Pulmonary artery endothelial cell (primary cell): ENCODE measurements around the gene MBD4. TPM values are rescaled to one million over a fixed set of nuclear protein-coding genes. Genes with fewer than 3 reads are reported as not detected.
"Not testable (repeated sequence)": the region's sequence is repeated elsewhere in the genome, so short reads cannot be mapped to it uniquely, and the experiment has no call there.

Source experiments
- DNase-seq: peaks from one replicate; pipeline ENCODE4 v3.0.0-alpha.2; 2011; ENCODE audit warnings: low read depth, low spot score
- total RNA-seq: library from RNA; depleted of rRNA; stranded (reverse); fragments of >200 nt; gene quantifications from 2 replicates; pipeline ENCODE4 v1.2.3, GENCODE V29; 2014

The MBD4 gene
- total RNA-seq, 1 donor from 2014 or later, result 20.0 TPM

DNA sequence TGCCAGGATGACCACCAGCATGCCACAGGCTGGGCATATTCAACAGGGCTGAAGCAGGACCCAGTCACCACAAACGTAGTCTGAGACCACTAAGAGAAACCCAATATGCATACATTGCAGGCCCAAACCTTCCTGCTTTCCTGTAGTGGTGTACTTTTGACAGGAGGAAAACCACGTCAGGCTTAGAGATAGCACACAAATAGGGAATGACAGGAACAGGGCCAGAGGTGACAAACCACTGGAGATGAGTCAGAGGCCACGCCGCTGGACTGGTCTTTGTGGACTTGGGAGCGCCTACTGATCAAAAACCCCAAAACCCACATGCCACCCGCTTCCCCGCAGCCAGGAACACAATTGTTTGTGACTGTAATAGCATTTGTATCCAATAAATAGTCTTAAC is 7.7 kb downstream of the MBD4 start:
- no peak for DNase-seq

DNA sequence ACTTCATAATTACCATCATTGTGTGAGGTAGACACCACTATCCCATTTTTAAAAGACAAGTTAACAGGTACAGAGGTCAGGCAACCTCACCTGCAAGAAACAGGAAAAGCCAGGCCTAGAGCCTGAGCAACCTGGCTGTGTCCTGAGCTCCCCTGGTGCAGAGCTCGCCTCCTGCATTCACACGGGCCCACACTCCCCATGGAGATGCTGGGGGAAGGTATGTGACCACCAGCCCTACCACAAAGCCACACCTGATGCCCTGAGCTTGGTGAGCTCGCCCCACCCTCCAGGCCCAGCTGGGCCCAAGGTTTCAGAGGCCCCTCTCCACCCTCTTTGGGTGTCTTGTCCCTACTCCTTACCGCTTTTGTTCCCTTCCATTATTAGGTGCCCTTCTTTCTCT is 10.1 kb downstream of the MBD4 start:
- no peak for DNase-seq

DNA sequence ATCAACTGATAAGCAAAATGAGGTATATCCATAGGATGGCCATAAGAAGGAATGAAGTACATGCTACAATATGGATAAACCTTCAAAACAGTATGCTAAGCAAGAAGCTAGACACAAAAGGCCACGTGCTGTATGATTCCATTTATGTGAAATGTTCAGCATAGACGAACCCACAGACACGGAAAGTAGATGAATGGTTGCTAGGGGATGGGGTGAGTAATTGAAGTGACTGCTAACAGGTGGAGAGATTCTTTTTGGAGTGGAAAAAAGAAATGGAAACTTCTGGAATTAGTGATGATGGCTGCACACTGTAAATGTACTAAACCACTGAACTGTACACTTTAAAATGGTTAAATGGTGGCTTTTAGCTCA is 10.7 kb downstream of the MBD4 start:
- no peak for DNase-seq

DNA sequence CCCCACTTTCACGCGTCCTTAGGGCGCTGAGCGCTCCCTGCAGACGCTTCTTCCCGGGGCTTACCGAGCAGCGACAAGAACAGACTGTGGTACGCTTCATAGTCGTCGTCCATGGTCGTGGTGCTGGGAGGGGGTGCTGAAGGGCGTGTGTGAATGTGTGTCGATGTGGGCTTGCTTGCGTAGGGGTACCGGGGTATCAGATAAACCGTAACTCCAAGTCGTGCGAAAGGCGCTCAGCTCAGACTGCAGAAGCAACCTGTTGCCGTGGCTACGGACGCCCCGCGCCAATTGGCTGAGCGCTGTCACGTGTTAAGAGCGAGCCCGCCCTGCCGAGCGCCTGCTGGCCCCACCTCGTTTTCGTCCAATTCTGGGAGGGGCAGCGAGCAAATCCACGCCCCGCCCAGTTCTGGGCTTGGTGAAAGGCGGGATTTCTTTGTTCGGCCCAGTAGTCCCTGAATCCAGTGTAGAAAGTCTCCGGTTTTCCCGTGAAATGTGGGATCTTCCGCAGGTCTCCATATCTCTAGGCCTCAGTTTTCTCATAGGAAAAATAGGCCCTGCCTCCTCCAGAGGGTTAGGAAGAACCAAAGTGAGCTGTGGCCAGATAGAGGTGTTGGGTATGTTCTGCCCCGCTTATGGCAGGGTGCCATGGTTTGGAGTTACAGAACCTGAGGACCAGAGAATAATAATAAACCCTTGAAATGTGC is 11.2 kb downstream of the MBD4 start, which contains the start of gene EFCAB12:
EFCAB12 (minus strand) TSS at position 261 of the 704 bp plus-strand sequence; CDS start at position 113, 148 bp downstream.
- peak; percentile 69 for DNase-seq

DNA sequence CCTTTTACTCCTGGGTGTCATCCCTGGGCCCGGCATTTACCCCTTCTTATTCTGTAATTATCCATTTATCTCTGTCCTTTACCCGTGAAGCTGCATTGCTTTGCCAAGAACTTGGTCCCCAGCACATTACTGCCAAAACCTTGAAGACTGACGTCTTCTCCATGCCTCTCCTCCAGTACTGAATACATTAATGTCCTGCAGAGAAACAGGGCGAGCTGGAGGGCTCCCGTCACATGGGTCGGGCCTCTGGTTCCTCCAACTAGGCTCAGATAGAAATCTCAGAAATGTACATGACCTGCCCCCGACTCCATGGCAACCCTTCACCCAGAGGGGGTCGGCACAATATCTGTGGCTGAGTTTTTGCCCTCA is 11.8 kb downstream of the MBD4 start:
- no peak for DNase-seq

DNA sequence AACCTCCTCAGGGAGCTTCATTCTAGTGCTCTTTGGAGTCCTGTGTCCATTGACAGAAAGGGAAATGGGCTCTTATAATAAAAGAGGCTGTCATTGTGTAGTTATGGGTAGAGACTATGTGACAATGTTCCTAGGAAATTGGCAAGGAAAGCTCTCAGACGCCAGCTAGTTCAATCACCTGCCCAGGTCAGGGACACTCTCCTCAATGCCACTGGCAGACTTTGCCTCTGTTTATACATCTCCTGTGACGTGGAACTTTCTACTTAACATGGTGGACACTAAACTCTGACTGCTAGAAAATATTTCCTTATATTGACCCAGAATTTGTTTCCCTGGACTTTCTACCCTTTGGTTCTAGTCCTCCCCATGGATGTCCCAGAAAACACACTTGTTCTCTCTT is 14.1 kb downstream of the MBD4 start:
- no peak for DNase-seq

DNA sequence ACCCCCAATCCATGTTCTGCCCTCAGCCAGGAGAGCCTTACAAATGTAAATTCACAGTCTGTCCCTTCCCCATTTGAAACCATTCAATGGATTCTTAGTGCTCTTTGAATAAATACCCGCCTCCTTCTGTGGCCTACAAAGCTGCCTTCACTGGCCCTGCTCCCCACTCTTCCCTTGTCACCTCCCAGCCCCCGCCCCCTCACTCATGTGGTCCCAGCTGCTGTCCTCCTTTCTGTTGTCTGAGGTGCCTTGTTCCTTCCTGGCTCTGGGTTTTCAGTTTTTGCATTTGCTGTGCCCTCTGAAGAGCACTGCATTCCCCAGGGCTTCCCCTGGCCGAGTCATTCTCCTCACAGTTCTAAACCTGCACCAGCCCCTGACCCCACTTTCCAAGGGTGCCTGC is 14.5 kb downstream of the MBD4 start:
- no peak for DNase-seq

DNA sequence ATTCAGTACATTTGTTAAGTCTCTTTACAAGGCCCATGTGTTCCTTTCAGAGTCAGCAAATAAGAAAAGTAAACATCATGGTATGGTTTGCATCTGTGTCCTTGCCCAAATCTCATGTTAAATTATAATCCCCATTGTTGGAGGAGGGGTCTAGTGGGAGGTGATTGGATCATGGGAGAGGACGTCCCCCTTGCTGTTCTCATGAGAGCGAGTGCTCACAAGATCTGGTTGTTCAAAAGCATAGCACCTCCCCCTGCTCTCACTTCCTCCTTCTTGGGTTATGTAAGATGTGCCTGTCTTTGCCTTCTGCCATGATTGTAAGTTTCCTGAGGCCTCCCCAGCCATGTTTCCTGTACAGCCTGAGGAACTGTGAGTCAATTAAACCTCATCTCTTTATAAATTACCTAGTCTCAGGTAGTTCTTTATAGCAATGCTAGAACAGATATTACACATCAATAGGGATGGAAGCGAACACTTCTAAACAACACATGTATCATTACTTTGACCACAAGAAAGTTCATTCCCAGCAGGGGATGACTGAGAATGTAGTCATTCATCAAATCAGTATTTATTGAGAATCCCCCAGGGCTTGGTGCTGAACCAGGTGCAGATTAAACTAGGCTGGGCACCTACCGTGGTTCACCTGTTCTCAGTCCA is 15.4 kb downstream of the MBD4 start:
- DNase-seq, result no peak

DNA sequence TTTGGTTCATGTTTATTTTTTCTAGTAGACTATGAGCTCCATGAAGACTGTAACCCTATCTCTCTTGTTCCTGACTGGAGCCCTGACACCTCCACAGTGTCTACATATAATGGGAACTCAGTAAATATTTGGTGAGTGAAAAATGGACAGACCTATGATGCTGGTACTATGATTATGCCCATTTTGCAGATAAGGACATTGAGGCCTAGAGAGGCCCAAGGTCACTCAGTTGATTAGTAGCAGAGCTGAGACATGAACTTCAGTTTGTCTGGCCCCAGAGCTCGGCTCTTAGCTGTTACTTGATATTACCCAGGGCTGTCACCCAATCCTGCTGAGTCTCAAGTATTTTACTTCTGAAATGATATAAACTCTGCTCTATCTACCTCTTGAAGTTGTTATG is 16.9 kb downstream of the MBD4 start:
- DNase-seq, result no peak

DNA sequence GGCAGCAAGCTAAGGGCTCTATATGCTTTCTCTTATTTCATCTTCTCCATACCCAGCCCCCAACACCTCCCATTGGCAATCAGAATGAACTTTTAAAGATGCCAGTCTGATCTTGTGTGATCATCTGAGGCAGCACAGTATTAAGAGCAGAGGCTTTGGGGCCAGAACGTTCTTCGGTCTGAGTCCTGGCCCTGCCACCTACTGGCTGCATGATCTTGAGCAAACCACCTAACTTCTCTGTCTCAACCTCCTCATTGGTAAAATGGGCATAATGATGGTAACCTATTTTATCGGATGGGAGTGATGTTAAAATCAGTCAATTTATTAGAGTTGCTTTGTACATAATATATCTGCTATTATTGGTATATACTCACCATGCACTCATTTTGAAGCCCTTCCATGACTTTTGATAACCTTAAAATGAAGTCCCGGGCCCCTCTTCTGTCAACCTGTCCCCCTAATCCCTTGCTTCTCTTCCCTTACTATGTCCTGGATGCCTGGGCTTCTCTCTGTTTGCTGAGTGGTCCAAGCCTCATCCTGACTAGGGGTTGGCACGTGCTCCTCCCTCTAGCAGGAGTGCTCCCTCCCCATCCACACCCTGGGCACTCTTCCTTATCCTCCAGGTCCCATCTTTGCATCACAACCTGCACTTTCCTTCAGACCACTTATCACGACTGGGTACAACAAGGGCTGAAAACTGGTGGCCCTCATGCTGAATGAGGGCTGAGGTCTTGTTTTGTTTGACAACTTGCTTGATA is 17.6 kb downstream of the MBD4 start:
- no peak for DNase-seq

DNA sequence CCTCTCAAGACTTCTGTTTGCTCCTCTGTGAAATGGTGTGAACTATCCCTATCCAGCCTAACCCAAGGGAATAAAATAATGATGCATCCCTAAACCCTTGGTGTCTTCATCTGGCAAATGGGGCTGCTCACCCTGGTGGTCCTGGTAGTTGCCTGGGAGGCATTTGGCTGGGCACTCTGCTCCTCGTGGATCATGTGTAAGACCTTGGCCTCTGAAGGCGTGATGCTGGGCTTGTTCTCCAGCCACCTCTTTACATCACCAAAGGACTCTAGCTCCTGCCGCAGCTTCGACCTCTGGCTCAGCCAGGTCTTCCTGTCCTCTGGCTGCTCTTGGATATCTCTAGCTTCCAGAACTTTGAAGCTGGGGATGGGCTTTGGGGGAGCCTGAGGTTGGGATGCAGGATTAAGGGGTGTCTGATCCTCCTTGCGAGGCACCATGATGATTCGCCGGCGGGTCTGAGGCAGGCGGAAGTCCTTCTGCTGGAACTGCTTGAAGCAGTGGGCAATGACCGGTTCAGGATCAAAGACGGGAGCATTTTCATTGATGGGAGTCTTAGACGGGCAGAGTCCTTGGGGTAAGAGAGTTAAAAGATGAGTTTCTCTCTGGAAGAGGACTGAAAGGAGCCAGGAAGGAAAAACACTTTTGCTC is 18.4 kb downstream of the MBD4 start:
- DNase-seq, result no peak

DNA sequence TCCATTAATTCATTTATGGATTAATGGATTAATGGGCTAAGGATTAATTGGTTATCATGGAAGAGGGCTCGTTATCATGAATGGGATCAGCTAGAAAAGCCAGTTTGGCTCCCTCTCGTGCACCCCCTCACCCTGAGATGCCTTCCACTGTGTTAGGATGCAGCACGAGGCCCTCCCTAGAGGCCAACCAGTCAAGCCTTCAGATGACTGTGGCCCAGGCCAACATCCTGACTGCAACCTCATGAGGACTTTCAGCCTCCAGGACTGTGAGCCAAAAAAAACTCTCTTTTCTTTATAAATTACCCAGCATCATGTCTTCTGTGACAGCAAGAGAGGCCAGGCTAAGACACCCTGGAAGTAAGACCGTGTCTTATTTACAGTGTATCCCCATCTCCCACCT is 20.3 kb downstream of the MBD4 start:
- no peak for DNase-seq

DNA sequence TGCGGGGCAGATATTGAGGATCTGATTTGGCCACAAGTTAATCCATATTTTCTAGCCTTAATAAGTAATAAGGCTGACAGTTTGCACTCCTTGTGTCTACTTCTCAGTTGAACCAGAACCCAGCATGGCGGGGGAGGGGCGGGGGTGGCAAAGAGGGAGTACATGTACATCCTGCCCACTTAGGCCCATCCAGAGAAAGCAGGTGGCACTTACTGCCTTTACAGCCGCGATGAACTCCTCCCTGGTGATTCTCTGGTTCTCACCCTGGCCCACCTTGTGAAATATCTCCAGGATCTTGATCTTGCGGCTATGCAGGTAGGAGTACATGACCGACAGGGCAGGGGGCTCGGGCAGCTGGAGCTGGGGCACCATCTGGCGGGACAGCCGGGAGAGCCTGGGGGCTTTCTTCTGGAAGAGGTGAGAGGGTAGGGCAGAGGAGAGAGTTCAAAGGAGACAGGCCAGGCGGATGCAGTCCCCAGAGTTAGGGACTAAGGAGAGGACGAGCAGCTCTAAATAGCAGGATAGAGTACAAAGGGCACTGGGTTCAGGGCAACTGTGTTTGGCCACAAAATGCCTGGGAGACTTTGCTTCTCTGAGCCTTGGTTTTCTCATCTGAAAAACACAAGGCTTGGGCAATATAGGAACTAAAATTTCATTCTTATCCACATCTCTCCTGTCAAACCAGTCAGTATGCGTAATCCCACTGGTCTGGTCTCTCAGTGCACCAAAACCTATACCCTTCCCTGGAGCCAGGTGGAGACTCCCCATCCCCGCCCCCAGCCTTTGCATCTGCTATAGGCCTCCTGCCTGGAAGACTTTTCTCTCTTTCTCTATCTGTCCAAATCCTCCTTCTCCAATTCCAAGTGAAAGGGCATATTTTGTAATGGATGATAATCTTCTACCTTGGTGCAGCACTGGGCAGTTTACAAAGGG is 21.4 kb downstream of the MBD4 start:
- no peak for DNase-seq

DNA sequence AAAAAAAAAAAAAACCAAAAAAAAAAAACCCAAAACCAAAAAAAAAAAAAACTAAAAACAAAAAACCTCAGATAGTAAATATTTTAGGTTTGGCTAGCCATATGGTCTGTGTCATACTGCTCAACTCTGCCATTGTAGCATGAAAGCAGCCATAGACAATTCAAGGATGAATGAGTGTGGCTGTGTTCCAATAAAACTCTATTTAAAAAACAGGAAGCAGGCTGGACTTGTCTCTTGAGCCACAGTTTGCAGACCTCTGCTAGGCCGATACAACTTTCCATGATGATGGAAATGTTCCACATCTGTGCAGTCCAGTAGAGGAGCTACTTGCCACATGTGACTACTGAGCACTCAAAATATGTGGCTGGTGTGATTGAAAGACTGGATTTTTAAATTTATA is 22.4 kb downstream of the MBD4 start:
- peak; percentile 75 for DNase-seq

DNA sequence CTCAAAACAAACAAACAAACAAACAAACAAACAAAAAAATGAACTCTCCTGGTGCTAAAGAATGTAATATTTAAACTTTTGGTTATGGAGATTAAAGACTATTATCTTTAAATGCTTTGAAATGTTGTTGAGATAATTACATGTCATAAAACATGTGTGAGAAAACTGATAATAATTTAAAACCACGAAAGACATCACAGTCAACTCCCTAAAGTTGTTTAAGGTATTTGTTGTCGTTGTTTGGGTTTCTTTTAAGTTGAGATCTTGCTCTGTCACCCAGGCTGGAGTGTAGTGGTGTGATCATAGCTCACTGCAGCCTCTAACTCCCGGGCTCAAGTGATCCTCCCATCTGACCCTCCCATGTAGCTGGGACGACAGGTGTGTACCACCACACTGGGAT is 23.3 kb downstream of the MBD4 start:
- DNase-seq, result no peak

DNA sequence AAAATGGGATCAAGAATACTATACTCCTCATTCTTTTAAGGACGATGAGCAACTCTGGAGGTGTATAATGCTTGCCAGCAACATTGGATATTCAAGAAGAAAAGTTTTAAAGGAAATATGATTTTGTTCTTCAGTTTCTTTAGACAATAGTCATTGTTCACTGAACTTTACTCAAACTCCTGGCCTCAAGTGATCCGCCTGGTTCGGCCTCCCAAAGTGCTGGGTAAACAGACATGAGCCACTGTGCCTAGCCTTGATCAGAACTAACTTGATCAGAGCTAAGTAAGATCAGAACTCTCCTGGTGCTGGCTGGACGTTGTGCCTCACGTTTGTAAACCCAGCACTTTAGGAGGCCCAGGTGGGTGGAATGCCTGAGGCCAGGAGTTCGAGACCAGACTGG is 23.9 kb downstream of the MBD4 start:
- DNase-seq, result no peak

DNA sequence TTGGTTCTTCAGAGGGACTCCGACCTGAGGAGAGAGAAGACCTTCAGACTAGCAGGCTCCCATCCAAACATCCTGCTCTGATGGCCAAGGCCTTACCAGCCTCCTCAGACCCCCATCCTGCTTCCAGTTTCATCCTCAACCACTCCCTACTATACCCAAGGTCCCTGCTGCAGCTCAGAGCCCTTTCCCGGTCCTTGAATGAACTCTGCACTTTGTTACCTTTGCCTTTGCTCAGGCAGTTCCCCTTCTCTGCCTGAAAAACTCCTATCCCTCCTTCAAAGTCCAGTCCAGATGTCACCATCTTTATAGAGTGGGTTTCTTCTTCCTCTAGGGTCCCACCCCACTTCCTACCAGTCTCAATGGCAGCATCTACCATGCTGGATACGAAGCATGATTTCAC is 24.4 kb downstream of the MBD4 start:
- DNase-seq, result no peak

DNA sequence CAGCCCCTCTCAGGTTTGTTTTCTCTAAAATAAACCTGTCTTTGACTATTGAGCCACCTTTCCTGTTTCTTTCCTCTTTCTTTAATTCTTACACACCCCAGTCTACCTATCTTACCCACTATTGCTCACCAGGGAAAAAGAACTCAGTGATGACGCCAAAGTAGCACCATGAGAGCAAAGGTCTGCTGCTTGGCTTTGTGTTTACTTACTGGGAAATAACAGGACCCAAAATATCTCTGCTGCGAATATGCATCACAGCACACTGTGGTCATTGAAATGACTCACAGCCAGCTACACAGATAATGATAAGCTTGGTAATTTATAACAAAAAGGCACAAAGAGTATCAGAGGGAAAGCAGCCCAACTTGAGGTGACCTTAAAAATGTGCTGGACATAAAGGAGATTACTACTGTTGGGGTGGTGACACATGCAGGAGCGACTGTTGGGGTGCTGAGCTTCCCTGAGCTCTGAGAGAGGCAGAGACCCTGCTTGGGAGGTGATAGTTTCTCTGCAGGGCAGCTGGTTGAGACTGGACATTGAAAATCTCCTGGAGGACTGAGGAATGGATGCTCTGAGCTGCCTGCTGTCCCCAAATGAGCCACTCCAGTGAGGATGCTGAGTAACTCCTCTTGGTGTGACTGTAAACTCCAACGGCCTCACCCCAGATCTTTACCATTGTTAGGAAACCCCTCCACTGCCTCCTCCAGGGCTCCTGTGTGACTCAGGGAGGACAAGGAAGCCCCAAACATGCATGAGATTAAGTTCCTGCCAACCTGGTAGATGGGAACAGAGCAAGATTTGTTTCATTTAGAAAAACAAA is 25.9 kb downstream of the MBD4 start:
- no peak for DNase-seq

DNA sequence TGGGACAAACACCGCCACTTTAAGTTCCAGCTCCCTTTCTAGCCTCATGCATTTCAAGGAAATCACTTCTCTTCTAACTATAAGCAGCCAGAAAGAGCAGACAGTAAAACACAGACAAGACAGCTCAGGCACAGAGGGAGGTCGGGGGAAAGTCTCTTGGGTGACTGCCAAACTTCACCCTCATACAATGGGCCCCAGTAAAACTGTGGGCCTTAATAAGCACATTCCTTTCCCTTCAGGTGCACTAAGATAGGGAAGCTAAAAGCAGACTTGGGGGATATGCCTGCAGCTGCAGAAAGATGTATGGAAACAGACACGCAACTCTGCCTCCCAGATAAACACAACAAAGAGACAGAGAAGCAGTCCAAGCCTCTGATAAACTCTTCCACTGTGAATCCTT is 26.5 kb downstream of the MBD4 start:
- DNase-seq, result not testable (repeated sequence)

DNA sequence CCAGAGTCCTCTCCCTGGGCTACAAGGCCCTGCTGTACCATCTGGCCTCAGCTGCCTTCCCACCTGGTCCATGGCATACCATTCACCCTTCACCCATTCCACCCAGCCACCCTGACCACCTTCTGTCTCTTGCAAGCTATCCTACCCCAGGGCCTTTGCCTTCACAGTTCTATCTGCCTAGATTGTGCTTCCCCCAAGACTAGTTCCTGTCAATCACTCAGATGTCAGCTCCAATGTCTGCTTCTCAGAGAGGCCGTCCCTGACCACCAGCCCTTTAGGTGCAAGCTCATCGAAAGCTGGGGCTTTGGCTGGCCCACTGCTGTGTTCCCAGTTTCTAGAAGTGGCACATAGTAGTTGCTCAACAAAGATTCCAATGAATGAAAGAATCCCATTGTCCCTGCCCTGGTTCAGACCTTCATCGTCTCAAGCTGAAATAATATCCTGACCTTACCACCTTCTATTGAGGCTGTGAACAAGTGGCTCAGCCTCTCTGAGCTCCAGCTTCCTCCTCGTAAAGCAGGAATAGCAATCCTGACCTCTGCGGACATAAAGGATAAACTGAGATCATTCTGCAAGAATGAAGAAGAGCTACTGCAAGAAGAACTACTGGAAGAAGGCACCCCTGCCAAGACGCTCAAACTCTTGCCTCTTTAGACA is 27.1 kb downstream of the MBD4 start:
- no peak for DNase-seq
